CD4-positive, alpha-beta T cell treated with Interleukin-2 at 100 ng/mL for 4 hours (primary cell): ENCODE measurements around the gene PAH.

ENCODE experiments used
- DNase-seq: peaks from one replicate; pipeline ENCODE4 v3.0.0-alpha.2; 2020; ENCODE audit warnings: low spot score

The PAH gene

GRCh38 chr12:102816816-102817434, 100.1 kb downstream of the PAH start:
- DNase-seq, result no peak

- DNase-seq, result no peak
Measured at GRCh38 chr12:102814691-102815367, 102.2 kb downstream of the PAH start.

GRCh38 chr12:102812344-102812743, 104.7 kb downstream of the PAH start:
- no peak for DNase-seq

DNA sequence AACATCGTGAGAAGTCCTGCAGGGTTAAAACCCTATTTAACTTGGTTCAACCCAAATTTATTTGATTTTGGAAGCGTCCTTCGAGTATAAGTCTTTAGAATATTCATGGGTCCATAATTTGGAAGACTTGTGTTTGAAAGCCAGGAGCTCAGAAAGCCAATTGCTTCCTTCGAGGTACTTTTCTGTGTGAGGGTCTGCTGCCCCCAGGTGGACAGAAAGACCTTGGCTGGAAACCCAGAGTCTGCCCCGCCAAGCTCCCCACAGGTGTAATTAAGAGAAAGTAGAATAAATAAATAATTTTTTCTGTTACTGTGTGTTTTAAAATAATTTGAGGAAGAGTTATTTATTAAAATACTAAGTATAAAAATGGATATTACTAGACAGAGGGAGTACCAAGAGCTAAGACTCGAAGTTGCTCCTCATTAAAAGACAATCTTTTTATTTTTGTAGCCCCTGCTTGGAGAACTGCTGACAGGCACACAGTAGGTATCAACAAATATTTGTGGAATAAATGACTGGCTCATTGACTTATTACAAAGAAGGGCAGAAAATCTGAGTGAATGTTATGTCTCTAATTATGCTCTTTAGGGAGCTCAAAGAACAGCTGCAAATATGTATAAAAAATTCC, 105.8 kb downstream of the PAH start:
- DNase-seq, result no peak

- no peak for DNase-seq
Measured at GRCh38 chr12:102808412-102808811, 108.6 kb downstream of the PAH start.

DNA sequence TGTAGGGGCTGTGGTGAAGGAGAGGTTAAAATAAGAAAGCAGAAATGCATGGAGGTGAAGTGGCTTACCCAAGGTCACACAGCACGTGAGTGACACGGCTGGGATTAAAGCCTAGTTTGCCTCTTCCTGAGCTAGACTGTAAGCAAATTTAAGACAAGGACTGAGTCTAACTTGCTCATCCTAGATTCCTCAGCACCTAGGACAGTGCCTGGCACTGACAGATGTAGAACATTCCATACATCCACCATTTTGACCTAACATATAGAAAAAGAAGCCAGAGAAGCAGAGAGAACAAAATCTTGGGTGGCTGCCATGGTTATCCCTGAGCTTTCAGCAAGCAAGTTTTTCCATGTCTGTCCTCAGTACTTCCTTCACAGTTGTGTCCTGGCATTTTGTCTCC, 110.5 kb downstream of the PAH start:
- no peak for DNase-seq

DNA sequence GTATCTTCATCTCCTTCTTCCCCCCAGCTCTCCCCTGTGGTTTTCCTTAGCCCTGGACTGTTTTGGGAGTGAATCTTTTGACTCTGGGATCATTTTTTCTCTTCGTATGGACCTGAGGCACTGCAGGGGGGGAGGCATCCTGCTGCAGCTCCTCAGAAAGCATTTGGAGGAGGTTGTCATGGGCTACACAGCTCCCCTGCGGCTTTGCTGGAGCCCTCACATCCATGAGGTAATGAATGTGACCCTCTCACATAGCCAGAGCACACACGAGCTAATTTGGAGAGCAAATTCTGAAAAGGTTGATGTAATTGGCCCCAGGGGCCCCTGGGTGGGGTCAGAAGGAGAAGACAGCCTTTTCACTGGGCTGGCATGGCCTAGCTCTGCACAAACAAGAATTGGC, 110.9 kb downstream of the PAH start:
- DNase-seq, result no peak

DNA sequence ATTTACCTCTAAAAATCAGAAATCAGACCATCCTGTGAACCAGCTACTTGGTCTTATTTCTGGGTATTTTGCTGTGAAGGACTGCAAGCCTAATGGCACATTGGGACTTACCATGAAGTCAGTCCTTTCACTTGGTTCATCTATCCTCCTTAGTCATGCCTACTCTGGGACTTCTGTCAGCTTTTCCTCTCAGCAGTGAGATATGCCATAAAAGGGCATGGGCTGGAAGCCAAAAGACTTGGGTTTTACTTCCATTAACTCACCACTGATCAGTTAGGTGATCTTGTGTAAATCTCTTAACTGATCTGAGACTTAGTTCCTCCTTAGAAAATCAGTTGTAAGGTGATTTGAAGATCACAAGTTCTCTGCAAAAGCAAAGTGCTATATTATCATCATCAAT, 116.5 kb downstream of the PAH start:
- DNase-seq, result no peak

DNA sequence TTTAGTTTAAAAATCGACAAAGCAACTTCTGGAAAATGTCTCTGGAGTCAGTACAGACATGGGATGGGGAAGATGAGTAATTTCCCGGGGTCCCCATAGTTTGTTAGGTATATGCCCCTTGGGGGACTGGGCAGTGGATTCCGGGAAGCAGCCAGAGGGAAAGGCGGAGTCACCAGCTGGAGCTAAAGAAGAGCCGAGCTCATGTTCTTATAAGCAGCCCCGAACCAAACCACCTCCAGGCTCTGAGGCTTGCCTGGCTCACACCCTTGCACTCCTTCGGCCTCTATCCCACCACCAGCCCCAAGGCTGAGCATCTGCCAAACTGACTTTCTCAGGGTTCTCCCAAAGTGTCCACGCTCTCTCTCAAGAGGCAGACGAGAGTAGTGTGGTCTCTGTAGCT, 117.8 kb downstream of the PAH start:
- DNase-seq, result no peak

GRCh38 chr12:102797528-102797927, 119.5 kb downstream of the PAH start:
- no peak for DNase-seq

DNA sequence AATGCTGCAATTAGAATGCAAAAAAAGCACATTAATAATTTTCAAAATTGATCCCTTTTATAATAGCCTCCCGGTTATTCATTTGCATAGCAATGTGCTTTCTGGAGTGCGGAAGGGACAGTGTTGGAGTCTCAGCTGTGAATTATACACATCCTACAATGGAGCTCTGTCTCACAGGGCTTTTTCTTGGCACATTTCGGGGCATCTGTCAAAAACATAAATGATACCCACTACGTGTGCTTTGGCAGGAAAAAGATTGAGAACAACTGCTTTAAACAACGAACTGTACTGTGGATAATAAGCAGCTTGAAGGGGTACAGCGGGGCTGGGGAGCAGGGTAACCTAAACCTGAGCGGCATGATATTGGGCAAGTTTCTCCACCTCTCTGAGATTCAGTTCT, 123.1 kb downstream of the PAH start:
- no peak for DNase-seq
